ENCODE results near the gene CEP70.
"Not testable (repeated sequence)": the region's sequence is repeated elsewhere in the genome, so short reads cannot be mapped to it uniquely, and the experiment has no call there.

The CEP70 gene

GRCh38 chr3:138455801-138456716 lies 138.0 kb downstream of the CEP70 start:
- Histone ChIP-seq H3K4me3 (no peak overlapping the region), H3K27me3 (ENCODE audit: low read depth) (no peaks in the 10 kb centered on the region), H3K4me1 (no peaks in the 10 kb centered on the region), H3K36me3 (replicated peaks) (no peaks in the 10 kb centered on the region), H3K9me3 (no peaks in the 10 kb centered on the region)
- DNase-seq (ENCODE audit: low spot score in 2 of 2): no peak
- in situ Hi-C loops (cut with MboI; ENCODE audit: low sequenced_read_pairs): no loop called here

- H3K27me3 ChIP-seq (ENCODE audit: low read depth); H3K9me3 ChIP-seq; H3K4me3 ChIP-seq; H3K36me3 ChIP-seq (replicated peaks); DNase-seq (ENCODE audit: low spot score in 2 of 2); H3K4me1 ChIP-seq; in situ Hi-C loops (cut with MboI; ENCODE audit: low sequenced_read_pairs): not testable (repeated sequence)
These were observed 140.1 kb downstream of the CEP70 start for GRCh38 chr3:138453940-138454339.

- no peak for DNase-seq (ENCODE audit: low spot score in 2 of 2)
- Histone ChIP-seq H3K4me3 (no peak overlapping the region), H3K27me3 (ENCODE audit: low read depth) (no peaks in the 10 kb centered on the region), H3K9me3 (no peaks in the 10 kb centered on the region), H3K4me1 (no peaks in the 10 kb centered on the region), H3K36me3 (replicated peaks) (no peaks in the 10 kb centered on the region)
- in situ Hi-C loops (cut with MboI; ENCODE audit: low sequenced_read_pairs): no loop called here
These were observed 141.6 kb downstream of the CEP70 start for GRCh38 chr3:138452436-138452835.

- no peak for DNase-seq (ENCODE audit: low spot score in 2 of 2)
- Histone ChIP-seq H3K27me3 (ENCODE audit: low read depth) (no peaks in the 10 kb centered on the region), H3K9me3 (no peaks in the 10 kb centered on the region), H3K4me3 (no peak overlapping the region), H3K36me3 (replicated peaks) (no peaks in the 10 kb centered on the region), H3K4me1 (no peaks in the 10 kb centered on the region)
- in situ Hi-C loops (cut with MboI; ENCODE audit: low sequenced_read_pairs): no loop called here
These were observed 142.4 kb downstream of the CEP70 start for GRCh38 chr3:138451595-138452162.

GRCh38 chr3:138450704-138451424 lies 143.2 kb downstream of the CEP70 start:
- Histone ChIP-seq H3K4me1 (no peaks in the 10 kb centered on the region), H3K9me3 (no peaks in the 10 kb centered on the region), H3K4me3 (no peak overlapping the region), H3K36me3 (replicated peaks) (no peaks in the 10 kb centered on the region), H3K27me3 (ENCODE audit: low read depth) (no peaks in the 10 kb centered on the region)
- in situ Hi-C loops (cut with MboI; ENCODE audit: low sequenced_read_pairs): no loop called here
- no peak for DNase-seq (ENCODE audit: low spot score in 2 of 2)

- Histone ChIP-seq H3K4me3 (no peak overlapping the region), H3K9me3 (no peaks in the 10 kb centered on the region), H3K4me1 (no peaks in the 10 kb centered on the region), H3K27me3 (ENCODE audit: low read depth) (no peaks in the 10 kb centered on the region), H3K36me3 (replicated peaks) (no peaks in the 10 kb centered on the region)
- no peak for DNase-seq (ENCODE audit: low spot score in 2 of 2)
- in situ Hi-C loops (cut with MboI; ENCODE audit: low sequenced_read_pairs): no loop called here
These were observed 143.9 kb downstream of the CEP70 start for GRCh38 chr3:138450181-138450580.

- H3K4me3 ChIP-seq: no peak overlapping the region
- H3K36me3 ChIP-seq (replicated peaks): no peaks in the 10 kb centered on the region
- no peaks in the 10 kb centered on the region for H3K9me3 ChIP-seq
- in situ Hi-C loops (cut with MboI; ENCODE audit: low sequenced_read_pairs): no loop called here
- DNase-seq (ENCODE audit: low spot score in 2 of 2): no peak
- H3K27me3 ChIP-seq (ENCODE audit: low read depth): no peaks in the 10 kb centered on the region
- H3K4me1 ChIP-seq: no peaks in the 10 kb centered on the region
These were observed 144.6 kb downstream of the CEP70 start for GRCh38 chr3:138449490-138449889.

- Histone ChIP-seq H3K4me3 (no peak overlapping the region), H3K27me3 (ENCODE audit: low read depth) (no peaks in the 10 kb centered on the region), H3K36me3 (replicated peaks) (no peaks in the 10 kb centered on the region), H3K9me3 (no peaks in the 10 kb centered on the region), H3K4me1 (no peaks in the 10 kb centered on the region)
- in situ Hi-C loops (cut with MboI; ENCODE audit: low sequenced_read_pairs): no loop called here
- no peak for DNase-seq (ENCODE audit: low spot score in 2 of 2)
These were observed 145.4 kb downstream of the CEP70 start for GRCh38 chr3:138448631-138449030.

- in situ Hi-C loops (cut with MboI; ENCODE audit: low sequenced_read_pairs): no loop called here
- no peak for DNase-seq (ENCODE audit: low spot score in 2 of 2)
- no peaks in the 10 kb centered on the region for H3K4me1 ChIP-seq
These were observed 148.4 kb downstream of the CEP70 start for GRCh38 chr3:138445654-138446053.

GRCh38 chr3:138445236-138445635 lies 148.8 kb downstream of the CEP70 start:
- in situ Hi-C loops (cut with MboI; ENCODE audit: low sequenced_read_pairs): no loop called here
- Histone ChIP-seq H3K27me3 (ENCODE audit: low read depth) (no peaks in the 10 kb centered on the region), H3K4me1 (no peaks in the 10 kb centered on the region), H3K4me3 (no peak overlapping the region), H3K36me3 (replicated peaks) (no peaks in the 10 kb centered on the region), H3K9me3 (no peaks in the 10 kb centered on the region)
- DNase-seq (ENCODE audit: low spot score in 2 of 2): no peak

More at GRCh38 chr3:138445654-138446053, 148.4 kb downstream of the CEP70 start:
- no peak overlapping the region for H3K4me3 ChIP-seq
- no peaks in the 10 kb centered on the region for H3K9me3 ChIP-seq
- H3K36me3 ChIP-seq (replicated peaks): no peaks in the 10 kb centered on the region
- H3K27me3 ChIP-seq (ENCODE audit: low read depth): no peaks in the 10 kb centered on the region

Data from HAP-1 (cell line).